ENCODE data around the gene LRRTM2.

DNA sequence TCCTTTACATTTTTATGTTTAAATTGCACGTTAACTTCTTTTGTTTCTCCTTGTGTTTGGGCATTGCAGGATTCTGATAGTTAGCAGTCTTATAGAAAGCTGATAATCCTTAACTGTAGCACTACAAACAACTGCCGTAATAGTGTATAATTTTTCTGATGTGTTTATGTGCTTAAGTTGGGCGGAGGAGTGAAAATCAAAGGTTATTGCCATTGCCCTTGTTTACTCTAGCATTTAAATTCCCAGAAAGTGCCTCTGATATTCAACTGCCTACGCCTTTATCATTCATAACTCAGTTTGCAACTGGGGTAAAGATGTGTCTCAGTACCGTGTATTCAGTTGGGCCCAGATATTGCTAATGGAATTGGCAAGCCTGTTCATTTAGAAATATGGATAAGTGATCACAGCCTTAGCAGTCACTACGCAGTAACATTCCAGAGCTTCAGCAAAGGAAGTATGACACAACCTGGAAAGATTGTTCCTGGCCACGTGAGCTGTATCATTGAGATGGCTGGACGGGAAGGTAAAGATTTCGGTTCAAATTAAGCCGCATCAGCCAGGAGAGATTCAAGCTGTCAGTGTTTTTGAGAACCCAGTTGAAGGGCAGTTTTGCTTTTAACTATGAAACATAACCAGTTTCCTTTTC lies 28.1 kb upstream of the LRRTM2 start:
- no peak for TF ChIP-seq POLR2A (IDR thresholded peaks at IDR 0.05; ENCODE audit: low read depth, low read length)
- no peak for TF ChIP-seq POLR2AphosphoS5 (IDR thresholded peaks at IDR 0.05; ENCODE audit: low read depth, low read length)
- TF ChIP-seq TAF1 (IDR thresholded peaks at IDR 0.05; ENCODE audit: low read depth, low read length): no peak
- no peak for TF ChIP-seq POU2F2 (IDR thresholded peaks at IDR 0.05; ENCODE audit: low read depth, low read length)
- TF ChIP-seq SPI1 (IDR thresholded peaks at IDR 0.05; ENCODE audit: low read depth, low read length): no peak
- TF ChIP-seq PAX5 (IDR thresholded peaks at IDR 0.05; ENCODE audit: insufficient read depth, low read length, severe bottlenecking): no peak
